Activated CD4-positive, alpha-beta T cell treated with anti-CD3 and anti-CD28 coated beads for 4 hours (primary cell): ENCODE data around the gene PLAU.
"Not testable (repeated sequence)": the region's sequence is repeated elsewhere in the genome, so short reads cannot be mapped to it uniquely, and the experiment has no call there.

Experiments
- DNase-seq, 2 donors: peaks; one replicate each; pipeline ENCODE4 v3.0.0-alpha.2; 2020

Gene PLAU

DNA sequence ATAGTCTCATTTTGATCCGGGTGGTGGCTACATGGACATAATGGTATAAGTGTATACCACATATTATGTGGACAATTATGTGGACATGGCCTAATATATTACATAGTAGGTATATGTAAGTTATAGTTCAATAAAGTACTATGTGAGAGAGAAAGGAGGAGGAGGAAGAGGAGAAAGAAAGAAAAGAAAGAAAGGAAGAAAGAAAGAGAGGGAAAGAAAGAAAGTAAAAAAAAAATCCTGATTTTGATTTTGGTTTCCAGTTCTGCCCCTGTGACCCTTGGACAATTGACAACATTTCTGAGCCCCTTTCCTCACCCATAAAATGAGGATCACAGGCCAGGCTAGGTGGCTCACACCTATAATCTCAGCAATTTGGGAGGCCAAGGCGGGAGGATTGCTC lies 44.8 kb downstream of the PLAU start:
- no peak for DNase-seq

DNA sequence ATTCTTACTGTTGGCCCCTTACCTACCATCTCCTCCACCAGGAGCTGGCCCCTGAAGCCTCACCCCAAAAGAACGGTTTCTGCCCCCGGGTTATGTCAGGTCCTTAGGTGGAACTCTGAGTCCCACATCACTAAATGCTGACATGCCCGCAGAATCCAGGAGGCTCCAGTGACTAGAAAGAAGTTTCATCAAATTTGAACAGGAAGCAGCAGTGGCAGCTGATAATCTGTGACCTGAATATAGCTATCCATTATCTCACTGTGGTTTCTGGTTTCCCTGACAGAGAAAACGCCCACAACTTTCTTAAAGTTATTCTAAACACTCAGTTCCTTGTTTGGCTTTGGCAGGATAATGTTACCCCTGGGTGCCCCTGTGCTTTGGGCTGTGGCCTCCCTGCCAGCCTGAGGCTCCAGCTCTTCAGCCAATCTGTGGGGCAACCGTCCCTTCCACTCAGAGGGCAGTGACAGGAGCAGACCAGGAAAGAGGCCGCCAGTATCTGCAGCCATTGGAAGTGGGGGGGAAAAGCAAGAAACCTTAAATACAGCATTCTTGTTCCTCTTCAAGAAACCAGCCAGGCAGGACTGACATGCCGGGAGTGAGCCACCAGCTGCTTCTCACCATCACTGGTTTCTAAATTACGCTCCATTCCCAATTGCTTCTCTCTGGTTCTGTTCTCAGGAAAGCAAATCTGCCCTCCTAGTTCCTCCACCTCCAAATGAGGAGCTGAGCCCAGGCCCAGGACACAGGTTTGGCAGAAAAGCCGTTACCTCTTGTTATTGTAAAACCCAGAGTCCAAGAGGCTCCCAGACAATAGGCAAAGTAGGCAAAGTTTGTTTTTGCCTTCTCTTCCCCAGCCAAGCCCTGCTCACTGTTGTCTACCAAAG lies 45.8 kb downstream of the PLAU start:
- peak; percentile 16 to 25 for DNase-seq

DNA sequence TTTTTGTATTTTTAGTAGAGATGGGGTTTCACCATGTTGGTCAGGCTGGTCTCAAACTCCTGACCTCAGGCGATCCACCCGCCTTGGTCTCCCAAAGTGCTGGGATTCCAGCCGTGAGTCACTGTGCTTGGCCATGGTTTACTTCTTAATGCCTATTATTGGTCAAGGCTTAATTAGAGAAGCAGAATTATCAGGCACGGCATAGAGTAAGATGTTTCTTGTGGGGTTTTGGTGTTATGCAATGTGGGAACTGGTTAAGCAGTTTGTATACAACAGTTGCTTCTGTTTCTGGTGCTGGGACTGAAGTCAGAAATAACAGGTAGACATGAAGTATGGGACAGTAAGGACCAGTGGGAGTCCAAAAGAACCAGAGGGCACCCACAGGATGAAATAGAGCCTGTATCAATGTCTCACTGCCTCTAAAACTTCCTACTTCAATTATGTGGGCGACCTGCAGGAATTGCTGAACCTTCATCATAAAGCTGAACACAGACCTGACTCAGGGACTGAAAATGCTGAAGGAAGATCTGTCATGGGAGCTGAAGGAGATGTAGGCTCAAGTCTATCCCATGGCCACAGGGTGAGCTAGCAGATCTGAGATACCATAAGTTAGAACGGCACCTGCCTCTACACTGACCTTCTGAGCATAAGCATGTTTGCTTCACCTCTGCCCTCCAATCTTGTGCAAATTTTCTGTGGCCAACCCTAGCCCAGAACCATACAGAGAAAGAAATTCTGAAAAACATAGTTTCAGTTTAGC lies 48.7 kb downstream of the PLAU start:
- DNase-seq: no peak

DNA sequence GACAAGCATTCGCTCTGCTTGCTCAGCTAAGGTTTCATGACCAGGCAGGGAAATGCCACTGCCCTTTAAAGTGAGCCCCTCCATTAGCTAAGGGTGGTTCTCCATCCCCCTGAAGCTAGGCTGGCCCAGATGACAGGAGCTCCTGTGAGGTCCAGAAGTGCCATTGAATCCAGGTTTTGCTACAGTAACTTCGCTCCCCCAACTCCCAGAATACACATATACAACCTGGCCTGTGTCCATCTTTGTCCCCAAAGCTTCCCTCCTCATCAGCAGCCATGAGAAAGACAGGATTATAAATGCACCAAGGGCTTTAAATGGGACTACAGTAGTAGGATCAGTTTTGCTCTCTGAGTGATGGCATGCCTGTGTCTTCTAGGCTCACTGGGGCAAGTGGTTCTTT lies 51.5 kb downstream of the PLAU start:
- no peak for DNase-seq

DNA sequence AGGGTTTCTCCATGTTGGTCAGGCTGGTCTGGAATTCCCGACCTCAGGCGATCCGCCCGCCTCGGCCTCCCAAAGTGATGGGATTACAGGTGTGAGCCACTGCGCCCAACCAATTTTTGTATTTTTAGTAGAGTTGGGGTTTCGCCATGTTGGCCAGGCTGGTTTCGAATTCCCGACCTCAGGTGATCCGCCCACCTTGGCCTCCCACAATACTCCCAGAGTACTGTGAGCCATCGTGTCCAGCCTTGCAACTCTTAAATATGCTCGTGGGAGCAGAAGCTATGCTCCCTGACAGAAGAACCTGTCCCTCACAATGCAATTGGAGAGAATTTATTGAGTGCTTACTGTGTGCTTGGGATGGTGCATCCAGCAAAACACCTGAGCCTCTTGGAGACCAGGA lies 52.6 kb downstream of the PLAU start:
- not testable (repeated sequence) for DNase-seq

DNA sequence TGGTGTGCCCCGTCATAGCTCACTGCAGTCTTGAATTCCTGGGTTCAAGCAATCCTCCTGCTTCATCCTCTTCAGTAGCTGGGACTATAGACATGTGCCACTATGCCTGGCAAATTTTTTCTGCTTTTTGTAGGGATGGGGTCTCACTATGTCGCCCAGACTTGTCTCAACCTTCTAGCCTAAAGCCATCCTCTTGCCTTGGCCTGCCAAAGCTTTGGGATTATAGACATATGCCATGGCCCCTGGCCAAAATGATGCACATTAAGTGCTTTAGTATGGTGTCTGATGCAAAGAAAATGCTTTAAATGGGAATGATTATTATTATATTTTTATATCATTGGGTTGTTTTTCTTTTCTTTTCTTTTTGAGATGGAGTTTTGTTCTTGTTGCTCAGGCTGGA lies 53.8 kb downstream of the PLAU start:
- no peak for DNase-seq

DNA sequence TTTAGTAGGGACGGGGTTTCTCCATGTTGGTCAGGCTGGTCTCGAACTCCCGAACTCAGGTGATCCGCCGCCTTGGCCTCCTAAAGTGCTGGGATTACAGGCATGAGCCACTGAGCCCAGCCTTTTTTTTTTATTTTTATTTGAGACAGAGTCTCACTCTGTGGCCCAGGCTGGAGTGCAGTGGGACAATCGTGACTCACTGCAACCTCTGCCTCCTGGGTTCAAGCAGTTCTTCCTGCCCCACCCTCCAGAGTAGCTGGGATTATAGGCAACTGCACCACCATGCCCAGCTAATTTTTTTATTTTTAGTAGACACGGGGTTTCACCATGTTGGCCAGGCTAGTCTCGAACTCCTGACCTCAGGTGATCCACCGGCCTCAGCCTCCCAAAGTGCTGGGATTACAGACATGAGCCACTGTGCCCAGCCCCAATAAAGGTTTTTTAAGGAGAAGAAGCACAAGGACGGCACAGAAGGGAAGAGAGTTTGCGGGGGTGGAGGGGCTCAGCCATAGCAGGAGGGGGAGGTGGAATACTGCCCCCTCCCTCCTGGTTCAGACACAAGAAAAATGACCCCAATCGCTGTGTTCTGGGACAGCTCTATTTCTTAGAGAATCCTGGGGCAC lies 54.4 kb downstream of the PLAU start:
- DNase-seq: not testable (repeated sequence)

DNA sequence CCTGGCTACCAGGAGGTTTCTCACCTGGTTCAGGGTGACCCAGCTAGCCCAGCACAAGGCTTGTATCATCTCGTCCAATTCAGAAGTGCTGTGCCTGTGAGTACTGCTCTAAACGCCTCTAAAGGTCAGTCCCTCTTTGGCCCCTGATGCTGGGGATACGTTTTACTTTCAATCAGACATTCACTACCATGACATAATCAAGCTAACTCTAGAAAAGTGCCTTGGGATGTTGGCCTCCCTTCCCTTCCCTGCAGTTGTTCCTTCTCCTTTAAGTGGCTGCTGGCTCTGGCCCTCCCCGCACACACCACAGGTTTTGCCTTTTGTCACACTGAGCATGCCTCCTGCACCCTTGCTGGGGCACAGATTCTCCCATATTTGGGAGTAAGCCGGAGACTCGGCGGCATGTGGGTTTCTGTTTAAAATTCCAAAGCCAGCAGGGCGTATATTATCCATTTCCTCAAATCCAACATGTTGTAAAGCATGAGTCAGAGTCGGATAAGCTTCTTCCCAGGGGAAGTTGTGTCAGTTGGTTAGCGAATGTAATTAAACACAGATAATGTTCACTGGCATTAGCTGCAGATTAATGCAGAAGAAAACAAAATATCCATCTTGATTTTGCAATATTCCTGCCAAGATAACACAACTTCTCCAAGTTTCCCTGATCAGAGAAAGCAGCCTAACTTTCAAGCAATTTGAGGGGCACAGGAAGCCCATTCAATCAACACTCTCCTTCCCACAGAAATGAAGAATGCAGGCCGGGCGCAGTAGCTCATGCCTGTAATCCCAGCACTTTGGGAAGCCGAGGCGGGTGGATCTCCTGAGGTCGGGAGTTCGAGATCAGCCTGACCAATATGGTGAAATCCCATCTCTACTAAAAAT lies 55.2 kb downstream of the PLAU start:
- DNase-seq: no peak

DNA sequence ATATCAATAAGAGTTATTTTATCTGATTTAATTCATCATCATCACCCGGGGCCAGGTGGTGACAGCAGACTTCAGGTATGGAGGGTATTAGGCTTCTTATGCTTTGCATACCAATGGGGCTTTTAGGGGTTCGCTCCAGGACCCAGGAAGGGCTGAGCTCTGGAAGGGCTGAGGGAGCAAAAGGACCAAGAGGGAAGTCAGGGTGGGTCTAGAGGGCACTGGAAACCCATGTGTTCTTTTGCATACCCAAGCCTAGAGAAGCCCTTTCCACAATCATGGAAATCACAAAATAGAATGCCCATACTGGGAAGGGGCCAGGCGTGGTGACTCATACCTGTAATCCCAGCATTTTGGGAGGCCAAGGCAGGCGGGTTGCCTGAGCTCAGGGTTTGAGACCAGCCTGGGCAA lies 56.1 kb downstream of the PLAU start:
- DNase-seq: no peak
